DLD1 (cell line): ENCODE data around the gene SETX.

ENCODE experiments used
- in situ Hi-C: cut with HindIII; loops from 2 replicates; pipeline ENCODE4 v1.10.0; 2017; ENCODE audit warnings: low sequenced_read_pairs

SETX gene

DNA sequence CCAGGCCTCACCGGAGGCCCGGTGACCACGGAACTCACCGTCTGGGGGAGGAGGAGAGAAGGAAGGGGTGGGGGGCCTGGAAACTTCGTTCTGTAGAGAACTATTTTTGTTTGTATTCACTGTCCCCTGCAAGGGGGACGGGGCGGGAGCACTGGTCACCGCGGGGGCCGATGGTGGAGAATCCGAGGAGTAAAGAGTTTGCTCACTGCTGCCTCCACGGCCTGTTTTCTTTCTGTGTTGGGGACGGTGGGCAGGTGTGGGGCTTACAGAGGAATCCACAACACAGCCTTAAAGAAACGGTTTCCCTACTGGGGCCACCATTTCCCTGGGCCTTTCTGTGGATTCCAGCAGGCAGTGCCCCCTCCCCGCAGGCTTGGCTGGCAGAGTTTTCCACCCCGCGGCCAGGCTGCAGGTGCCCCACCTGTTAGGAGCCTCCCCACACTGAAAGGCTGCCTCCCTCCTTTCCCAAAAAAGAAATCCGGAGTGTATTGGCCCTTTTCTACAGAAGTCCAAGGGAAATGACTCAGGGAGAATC lies 112.1 kb downstream of the SETX start:
- in situ Hi-C loops, result loop anchor here (25.0 kb wide), 1 partner anchor 430 kb away; no protein-coding TSS in a partner anchor

DNA sequence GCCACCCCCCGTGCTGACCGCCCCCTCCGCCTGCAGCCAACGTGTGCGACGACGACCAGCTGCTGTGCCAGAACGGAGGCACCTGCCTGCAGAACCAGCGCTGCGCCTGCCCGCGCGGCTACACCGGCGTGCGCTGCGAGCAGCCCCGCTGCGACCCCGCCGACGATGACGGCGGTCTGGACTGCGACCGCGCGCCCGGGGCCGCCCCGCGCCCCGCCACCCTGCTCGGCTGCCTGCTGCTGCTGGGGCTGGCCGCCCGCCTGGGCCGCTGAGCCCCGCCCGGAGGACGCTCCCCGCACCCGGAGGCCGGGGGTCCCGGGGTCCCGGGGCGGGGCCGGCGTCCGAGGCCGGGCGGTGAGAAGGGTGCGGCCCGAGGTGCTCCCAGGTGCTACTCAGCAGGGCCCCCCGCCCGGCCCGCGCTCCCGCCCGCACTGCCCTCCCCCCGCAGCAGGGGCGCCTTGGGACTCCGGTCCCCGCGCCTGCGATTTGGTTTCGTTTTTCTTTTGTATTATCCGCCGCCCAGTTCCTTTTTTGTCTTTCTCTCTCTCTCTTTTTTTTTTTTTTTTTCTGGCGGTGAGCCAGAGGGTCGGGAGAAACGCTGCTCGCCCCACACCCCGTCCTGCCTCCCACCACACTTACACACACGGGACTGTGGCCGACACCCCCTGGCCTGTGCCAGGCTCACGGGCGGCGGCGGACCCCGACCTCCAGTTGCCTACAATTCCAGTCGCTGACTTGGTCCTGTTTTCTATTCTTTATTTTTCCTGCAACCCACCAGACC lies 112.8 kb downstream of the SETX start:
- in situ Hi-C loops, result loop anchor here (25.0 kb wide), 1 partner anchor 430 kb away; no protein-coding TSS in a partner anchor

DNA sequence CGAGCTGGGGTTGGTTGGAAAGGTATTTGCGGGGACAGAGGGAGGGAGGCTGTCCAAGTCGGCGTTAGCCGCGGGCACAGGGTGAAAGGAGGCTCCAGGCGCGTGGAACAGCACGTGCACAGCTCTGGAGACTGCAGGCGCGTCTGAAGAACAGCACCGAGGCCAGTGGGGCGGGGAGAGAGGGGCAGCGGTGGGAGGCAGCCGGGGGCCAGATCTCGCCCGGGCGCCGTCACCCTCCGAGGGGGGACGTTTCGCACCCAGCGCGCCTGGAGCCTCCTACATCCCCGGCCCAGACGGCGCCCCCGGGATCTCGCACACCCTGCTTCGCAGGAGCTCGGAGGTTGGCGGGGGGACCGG lies 113.3 kb downstream of the SETX start:
- in situ Hi-C loops, result loop anchor here (25.0 kb wide), 1 partner anchor 429 kb away; no protein-coding TSS in a partner anchor

DNA sequence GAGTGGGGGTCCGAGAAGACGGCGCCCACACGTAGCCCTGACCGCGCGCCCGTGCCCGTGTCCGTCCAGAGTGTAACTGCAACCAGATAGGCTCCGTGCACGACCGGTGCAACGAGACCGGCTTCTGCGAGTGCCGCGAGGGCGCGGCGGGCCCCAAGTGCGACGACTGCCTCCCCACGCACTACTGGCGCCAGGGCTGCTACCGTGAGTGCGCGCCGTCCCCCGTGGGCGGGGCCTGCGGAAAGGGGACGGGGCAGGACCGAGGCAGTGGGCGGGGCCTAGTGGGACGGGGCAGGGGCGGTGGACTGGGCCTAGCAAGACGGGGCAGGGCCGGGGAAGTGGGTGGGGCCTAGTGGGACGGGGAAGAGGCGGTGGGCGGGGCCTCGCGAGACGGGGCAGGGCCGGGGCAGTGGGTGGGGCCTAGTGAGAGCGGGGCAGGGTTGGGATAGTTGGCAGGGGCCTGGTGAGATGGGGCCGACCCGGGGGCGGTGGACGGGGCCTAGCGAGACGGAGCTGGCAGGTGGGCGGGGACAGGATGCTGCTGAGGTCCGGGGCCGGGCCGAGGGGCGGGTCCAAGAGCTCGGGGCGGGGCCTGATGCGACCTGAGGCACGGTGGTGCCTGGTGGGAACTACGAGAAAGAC lies 113.8 kb downstream of the SETX start:
- in situ Hi-C loops, result loop anchor here (25.0 kb wide), 1 partner anchor 429 kb away; no protein-coding TSS in a partner anchor

DNA sequence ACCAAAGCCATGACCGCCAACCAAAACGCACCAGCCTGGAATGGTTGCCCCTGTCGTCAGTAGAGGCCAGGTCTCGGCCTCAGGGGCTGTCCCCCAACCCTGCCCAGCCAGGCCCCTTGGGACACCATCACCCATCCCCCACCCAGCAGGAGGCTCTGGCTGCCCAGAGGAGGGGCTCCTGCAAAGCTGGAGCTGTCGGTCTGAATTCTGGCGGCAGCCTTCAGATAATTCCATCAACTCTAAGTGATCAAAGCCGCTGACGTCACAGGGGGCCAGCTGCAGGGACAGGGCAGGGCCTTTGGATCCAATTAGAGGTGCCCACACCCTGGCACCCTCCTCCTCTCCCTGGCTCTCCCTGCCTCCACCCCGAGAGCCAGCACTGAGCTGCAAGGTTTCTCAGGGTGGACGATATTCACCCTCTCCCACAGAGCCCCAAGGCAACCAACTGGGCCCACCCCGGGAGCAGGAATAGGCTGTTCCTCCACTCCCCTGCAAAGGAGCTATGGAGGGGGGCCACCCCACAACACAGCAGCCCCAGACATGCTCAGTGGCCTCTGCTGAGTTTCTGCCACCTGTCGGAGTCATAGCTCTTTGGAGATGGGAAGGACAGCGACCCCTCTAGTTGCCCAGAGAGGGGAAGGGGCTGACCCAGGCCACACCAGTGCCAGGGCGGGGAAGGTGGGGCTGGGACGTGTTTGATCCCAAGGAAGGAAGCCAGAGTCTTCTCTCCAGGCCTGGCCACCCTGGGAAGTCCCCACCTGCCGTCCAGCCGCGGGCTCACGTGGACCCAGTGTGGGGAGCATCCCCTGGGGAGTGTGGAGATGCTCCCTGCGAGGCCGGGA lies 114.6 kb downstream of the SETX start:
- in situ Hi-C loops, result loop anchor here (25.0 kb wide), 1 partner anchor 428 kb away; no protein-coding TSS in a partner anchor

DNA sequence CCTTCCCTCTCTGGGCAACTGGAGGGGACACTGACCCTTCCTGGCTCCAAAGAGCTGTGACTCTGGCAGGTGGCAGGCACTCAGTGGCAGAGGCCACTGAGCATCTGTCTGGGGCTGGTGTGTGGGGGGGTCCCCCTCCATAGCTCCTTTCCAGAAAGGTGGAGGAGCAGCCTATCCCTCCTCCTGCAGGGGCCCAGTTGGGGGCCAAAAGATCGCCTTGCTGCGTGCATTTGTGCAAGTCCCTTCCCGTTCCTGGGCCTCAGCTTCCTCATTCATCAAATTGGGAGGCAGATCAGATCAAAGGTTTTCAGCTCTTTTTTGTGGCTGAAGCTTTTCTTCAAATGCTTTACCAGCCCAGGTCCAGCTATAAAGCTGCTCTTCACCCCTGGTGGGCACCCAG lies 115.3 kb downstream of the SETX start:
- in situ Hi-C loops, result loop anchor here (25.0 kb wide), 1 partner anchor 427 kb away; no protein-coding TSS in a partner anchor

DNA sequence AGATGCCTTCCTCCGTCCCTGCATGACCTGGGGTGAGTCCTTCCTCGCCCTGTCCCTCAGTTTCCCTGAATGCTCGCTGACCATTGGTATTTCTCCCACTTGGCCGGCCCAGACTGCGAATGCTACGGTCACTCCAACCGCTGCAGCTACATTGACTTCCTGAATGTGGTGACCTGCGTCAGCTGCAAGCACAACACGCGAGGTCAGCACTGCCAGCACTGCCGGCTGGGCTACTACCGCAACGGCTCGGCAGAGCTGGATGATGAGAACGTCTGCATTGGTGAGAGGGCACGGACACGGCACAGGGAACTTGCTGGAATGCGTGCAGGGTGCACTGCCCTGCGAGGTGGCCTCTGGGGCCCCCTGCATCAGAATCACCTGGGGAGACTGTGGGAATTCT lies 115.8 kb downstream of the SETX start:
- in situ Hi-C loops, result loop anchor here (25.0 kb wide), 1 partner anchor 427 kb away; no protein-coding TSS in a partner anchor

DNA sequence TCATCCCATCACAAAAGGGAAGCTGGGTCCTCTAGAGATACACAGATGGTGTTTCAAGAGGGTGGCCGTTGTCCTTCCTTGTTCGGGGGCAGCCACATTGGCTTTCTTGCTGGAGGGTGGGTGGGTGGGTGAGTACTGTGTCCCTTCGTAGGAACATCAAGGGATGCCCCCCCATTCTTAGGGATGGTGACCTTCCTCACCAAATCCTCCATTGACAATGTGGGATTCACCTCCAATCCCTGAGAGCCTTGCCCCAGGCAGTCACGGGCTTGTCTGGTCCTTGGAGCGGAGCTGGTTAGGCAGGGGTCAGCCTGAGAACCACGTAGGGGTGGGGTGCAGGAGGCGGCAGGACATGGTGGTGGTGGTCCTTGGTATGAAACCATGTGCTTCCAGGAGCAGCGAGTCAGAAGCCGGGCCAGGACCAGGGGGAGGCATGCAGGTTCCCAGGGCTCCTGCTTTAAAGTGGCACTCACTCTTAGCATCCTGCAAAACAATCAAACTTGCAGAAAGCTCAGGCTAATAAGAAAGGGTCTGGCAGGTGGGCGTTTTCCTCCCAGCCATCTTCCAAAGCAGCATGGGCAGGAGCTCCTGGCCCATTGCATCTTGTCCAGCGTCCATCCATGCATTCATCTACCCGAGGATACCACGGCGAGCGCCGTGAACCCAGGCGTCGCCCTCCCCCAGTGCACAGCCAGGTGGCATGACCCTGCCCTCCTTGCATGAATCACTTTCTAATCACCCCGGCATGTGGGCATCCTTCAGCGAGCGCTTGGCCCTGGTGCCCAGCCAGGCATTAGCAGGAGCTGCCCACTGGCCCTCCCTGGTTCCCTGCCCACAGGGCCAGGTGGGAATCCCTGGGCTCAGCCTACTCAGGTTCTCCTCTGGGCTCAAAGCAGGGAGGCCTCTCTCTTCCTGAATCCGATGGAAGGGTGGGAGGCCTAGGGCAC lies 116.5 kb downstream of the SETX start:
- in situ Hi-C loops, result loop anchor here (25.0 kb wide), 1 partner anchor 426 kb away; no protein-coding TSS in a partner anchor

DNA sequence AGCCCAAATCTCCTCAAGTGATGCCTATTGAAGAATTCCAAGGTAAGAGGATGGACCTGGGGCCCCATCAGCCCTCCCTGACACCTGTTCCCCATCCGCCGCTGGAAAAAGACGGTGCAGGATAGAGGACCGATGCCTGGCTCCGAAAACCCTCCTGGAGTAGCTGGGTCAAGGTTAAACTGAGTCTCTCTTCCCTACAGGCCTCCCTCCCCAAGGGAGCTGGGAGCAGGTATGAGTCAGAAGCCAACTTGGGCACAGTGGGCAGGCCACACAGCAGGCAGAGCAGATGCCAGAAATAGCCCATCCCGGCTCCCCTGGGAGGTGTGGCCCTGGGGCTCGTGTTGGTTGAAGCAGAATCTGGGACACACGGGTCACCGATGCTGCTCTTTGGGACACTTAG lies 117.3 kb downstream of the SETX start:
- in situ Hi-C loops, result loop anchor here (25.0 kb wide), 1 partner anchor 425 kb away; no protein-coding TSS in a partner anchor

DNA sequence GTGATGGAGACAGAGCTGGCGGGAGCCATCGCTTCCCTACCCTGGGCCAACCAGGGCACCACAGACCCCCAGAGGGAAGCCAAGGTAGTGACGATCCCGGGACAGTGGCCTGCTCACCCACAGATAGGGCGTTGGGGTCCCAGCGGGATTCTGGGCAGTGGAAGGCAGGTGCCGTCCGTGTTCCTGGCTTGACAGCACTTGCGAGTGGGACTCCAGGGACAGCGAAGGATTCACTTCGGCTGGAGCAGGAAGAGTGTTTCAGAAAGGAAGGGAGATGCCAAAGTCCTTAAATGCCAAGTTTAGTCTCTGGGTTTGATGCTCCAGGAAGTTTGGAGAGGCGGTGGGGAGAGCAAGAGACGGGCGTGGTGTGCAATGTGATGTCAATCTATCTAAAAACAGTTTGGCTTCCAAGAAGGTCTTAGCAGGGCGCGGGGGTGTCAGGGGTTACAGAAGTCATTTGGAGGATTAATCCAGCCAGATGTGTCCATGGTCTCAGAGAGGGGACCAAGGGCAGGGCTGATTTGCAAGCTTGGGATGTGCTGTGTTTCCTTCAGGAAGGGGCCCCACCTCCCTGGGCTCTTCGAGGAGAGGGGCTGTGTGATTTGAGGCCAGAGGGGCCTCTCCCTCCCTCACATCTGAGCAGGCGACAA lies 118.0 kb downstream of the SETX start:
- in situ Hi-C loops, result loop anchor here (25.0 kb wide), 1 partner anchor 424 kb away; no protein-coding TSS in a partner anchor

DNA sequence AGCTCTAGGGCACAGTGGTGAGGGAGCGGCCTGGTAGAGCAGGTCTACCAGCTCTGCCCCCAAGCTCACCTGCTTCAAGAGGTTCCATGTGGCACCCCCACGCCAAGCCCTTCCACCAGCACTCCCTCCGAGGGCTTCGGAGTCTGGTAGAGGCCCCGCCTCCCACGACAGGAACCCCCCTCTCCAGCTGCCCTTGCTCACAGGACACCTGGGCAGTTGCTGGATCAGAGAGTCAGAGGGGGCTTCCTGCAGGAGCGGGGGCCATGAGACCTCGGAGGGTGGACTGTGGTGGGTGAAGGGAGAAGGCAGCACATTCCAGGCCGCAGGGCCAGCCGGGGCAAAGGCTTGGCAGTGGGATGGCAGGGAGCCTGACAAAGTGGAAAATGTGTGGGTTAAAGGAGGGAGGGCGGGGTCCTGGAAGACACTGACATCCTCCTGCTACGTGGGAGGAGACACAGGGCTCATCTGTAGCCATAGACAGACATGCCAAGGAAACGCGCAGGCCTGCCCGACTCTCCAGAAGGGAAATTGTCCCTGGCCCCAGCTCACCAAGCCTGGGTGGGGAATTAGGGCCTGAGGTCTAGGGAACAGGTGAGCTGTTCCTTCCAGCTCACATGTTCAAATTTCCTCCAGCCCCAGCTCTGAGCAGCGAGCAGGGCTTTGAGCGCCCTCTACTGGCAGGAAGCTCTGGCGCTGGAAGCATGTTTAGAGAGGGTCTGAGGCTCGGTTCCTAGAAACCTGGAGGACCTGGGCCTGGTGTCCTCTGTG lies 118.7 kb downstream of the SETX start:
- in situ Hi-C loops, result loop anchor here (25.0 kb wide), 1 partner anchor 424 kb away; no protein-coding TSS in a partner anchor

DNA sequence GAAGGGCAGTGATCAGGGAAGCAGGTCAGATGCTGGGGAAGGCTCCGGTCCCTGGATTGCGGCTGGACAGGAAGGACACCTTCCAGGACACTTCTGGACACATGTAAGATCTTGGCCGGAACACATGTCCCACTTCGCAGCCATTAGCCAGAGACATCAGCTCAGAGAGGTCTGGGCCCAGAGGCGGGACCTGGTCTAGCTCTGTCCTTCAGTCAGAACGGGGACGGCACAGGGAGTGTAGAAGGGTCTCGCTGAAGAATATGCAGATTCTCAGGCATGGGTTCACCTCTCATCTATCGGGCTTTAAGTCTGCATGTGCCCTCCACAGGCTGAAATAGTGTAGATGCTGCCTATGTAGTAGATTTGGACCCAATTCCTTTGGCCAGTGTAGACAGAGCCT lies 119.7 kb downstream of the SETX start:
- in situ Hi-C loops, result loop anchor here (25.0 kb wide), 1 partner anchor 423 kb away; no protein-coding TSS in a partner anchor

DNA sequence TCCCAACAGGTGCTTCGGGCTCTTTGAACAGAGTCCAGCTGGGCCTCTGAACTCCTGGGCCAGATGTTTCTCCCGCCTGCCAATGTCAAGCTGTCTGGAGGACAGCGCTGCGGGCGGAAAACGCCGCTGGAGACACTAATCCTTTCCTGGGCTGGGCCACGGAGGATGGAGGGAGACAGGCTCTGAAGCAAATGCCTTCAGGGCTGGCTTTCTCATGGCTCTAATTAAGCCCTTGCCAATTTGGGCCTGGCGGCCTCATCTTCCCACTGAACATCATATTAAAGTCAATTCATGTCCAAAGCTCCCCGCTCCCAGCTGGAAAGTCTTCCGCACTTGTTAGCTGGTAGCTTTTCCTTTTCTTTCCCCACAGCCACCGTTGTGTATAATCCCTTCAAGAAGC lies 120.3 kb downstream of the SETX start:
- in situ Hi-C loops, result loop anchor here (25.0 kb wide), 1 partner anchor 422 kb away; no protein-coding TSS in a partner anchor

DNA sequence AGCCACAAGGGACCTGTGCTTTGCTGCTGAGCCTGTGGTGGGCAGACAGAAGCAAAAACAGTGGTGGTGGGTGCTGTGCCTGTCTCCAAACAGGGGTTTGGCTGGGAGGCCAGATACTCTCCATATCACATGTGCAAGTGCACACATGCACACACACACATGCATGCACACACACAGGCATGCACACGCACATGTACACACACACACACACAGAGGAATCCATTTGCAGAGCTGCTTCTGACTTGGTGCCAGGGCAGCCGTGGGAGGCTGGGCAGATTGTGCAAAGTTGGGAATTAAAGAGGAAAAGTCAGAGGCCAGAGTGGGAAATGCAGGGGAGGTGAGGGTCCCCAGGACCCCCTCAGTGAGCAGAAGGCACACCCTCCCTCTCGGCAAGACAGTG lies 121.6 kb downstream of the SETX start:
- in situ Hi-C loops, result loop anchor here (25.0 kb wide), 1 partner anchor 421 kb away; no protein-coding TSS in a partner anchor

DNA sequence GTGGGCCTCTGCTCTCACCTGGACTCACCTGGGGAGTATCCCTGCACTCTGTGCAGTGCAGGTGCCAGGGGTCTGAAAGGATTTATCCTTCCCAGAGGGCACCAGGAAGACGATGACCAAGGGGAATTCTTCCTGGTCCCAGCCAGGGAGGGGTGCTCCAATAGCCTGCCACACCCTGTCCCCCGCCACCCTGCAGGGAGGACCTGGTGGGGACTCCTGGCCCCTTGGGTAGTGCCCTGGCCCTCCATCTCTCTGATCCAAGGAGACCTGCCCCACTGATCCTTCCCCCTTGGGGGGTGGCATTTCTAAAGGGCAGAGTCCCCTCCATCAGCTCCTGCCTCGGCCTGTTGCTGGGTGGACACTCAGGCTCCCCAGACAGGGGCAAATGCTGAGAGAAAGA lies 122.3 kb downstream of the SETX start:
- in situ Hi-C loops, result loop anchor here (25.0 kb wide), 1 partner anchor 420 kb away; no protein-coding TSS in a partner anchor

DNA sequence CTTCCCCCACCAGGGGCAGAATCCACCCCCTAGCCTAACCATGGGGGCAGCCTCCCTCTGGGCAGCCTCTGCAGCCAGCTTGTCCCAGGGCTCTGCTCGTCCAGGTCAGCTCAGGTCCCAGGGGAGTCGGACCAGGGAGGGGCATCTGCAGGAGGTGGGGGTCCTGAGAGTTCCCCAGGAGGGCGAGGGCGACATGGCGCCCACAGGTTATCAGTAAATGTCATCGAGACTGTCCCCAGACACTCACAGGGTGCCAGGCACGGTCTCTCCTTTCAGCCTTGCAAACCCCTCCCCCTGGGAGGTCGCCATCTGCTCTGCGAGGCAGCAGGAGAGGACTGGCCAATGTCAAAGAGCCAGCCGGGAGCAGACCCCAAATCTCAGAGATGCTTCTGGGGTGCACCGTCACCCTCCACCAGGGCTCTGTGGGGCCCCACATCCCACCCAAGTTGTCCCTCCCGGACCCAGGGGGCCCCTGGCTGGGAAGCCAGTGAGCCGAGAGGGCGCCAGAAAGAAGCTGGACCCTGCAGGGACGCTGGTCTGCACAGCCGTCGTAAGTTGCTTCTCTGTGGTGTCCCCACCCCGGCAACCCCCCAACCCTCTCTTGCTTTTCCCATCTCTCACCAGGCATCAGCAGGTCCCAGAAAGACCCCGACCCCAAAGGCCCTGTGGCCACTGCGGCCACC lies 123.6 kb downstream of the SETX start:
- in situ Hi-C loops, result loop anchor here (25.0 kb wide), 1 partner anchor 419 kb away; no protein-coding TSS in a partner anchor

DNA sequence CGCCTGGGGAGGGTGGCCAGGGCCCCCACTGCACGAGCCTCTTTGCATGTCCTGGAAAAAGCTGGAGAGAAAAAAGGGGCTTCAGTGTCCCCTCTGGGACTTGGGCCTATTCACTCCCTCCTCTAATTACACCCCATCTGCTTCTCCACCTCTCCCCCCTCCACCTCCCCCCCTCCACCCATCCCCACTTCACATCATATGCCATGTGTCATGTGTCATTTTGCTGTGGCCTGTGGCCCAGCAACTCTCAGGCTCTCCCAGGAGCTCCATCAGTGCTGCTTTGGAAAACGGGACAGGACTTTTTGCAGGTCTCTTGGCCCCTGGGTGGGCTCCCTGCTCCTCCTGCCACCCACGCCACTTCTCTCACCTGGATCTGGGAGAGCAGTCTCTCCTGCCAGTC lies 124.2 kb downstream of the SETX start:
- in situ Hi-C loops, result loop anchor here (25.0 kb wide), 1 partner anchor 418 kb away; no protein-coding TSS in a partner anchor
